Esophagus muscularis mucosa (tissue), 3 donors: Measurements from ENCODE around the gene PKN2.

Source experiments
- CTCF ChIP-seq, 3 experiments: fragments of 200-600 bp in 2 of 3; fragments of 450-650 bp in 1 of 3; sonication (generic) in 2 of 3; IDR thresholded peaks; one replicate each; pipeline ENCODE4 v1.5.1; 2017 to 2019; ENCODE audit warnings: antibody characterized with exemption in 3 of 3, mild to moderate bottlenecking in 2 of 3, moderate library complexity in 1 of 3
- POLR2A ChIP-seq: fragments of 450-650 bp; IDR thresholded peaks from one replicate; pipeline ENCODE4 v1.6.1; 2017; ENCODE audit warnings: antibody characterized with exemption, moderate library complexity, mild to moderate bottlenecking, low read depth

- TF ChIP-seq CTCF (IDR thresholded peaks at IDR 0.05) (no peak), POLR2A (no peak)
Measured at GRCh38 chr1:88784551-88784950, 100.5 kb downstream of the PKN2 start.
